AG04449 (cell line): ENCODE results near the gene GPANK1.

Experiments used
- CTCF ChIA-PET: fragments of 350-600 bp; formaldehyde crosslinking; extraction: SDS; loops from one replicate; lab custom pipeline; 2021; ENCODE audit warnings: antibody characterized with exemption; lab: Yijun Ruan, JAX
- POLR2A ChIA-PET: fragments of 400-600, 350-600 bp; formaldehyde crosslinking; extraction: SDS; loops from one replicate; lab custom pipeline; 2020; ENCODE audit warnings: antibody characterized with exemption, inconsistent platforms; lab: Yijun Ruan, JAX
- DNase-seq: peaks from one replicate; pipeline ENCODE4 v3.0.0-alpha.2; 2010; ENCODE audit warnings: low read depth, low spot score
- H3K4me3 ChIP-seq: 2 replicates; pipeline ENCODE4 v1.5.1; 2011; ENCODE audit warnings: low read depth, mild to moderate bottlenecking, control low read depth, low read length
- CTCF ChIP-seq: IDR thresholded peaks from one replicate; pipeline ENCODE4 v1.5.1; 2011; ENCODE audit warnings: mild to moderate bottlenecking, moderate library complexity, low read length, control low read depth, inconsistent platforms; ENCODE audit not compliant: insufficient read depth; ENCODE audit errors: missing control alignments

The GPANK1 gene

DNA sequence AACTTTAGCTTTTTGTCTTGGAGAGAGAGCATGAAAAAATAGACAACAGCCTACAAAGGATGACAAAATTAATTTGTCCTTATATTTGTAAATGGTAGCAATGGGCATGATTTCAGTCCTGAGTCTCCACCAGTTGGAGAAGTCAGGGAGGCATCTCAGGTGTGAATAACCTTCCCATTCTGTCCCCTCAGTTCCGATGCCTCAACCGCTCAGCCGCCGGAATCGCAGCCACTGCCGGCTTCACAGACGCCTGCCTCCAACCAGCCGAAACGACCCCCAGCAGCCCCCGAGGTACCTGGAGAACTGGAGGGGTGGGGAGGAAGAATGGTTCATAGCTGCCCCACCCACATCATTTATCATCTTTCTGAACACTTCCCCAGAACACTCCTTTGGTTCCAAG lies 40.7 kb downstream of the GPANK1 start:
- no peak for TF ChIP-seq CTCF
- CTCF ChIA-PET: interaction anchor here (1.0 kb wide), 1 partner anchor 10 kb away, joined by 3 read pairs; no protein-coding TSS in a partner anchor
- POLR2A ChIA-PET: no interaction called here
- no peak for DNase-seq
- H3K4me3 ChIP-seq: no peak overlapping the region

DNA sequence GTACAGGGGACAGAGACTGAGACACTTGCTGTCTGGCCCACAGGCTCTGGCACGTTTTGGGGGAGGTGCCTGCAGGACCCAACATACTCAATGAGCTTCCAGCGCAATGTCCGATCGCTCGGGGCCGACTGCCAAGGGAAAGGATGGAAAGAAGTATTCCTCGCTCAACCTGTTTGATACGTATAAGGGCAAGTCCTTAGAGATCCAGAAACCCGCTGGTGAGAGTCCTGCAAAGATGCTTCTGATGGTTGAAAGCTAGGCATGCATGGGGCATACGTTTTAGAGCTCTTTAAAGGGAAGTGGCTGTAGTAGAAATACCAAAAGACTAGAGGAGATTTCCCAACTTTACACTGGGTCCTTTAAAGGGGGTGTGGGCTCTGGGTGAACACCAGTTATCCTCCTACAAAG lies 42.1 kb downstream of the GPANK1 start:
- POLR2A ChIA-PET: interaction anchor here (1.4 to 3.1 kb wide), 3 partner anchors 14 to 80 kb away, joined by 3 to 16 read pairs (median 7); no protein-coding TSS in a partner anchor
- TF ChIP-seq CTCF: no peak
- no peak for DNase-seq
- peak overlapping the region; percentile 97 for H3K4me3 ChIP-seq
- CTCF ChIA-PET: interaction anchor here (1.2 to 2.7 kb wide), 2 partner anchors 12 to 76 kb away, joined by 4 to 17 read pairs; partner anchors contain the start of genes ATP6V1G2 and NFKBIL1

- ChIA-PET CTCF (interaction anchor here (1.1 to 2.7 kb wide), 3 partner anchors 12 to 76 kb away, joined by 4 to 17 read pairs (median 4); partner anchors contain the start of genes ATP6V1G2 and NFKBIL1), POLR2A (interaction anchor here (0.6 to 3.1 kb wide), 6 partner anchors 12 to 327 kb away, joined by 3 to 16 read pairs (median 5); partner anchors contain the start of gene C6orf47)
- peak; percentile 4 for DNase-seq
- TF ChIP-seq CTCF: no peak
- H3K4me3 ChIP-seq: peak overlapping the region; percentile 97
Observed at GRCh38 chr6:31621991-31622390, 42.8 kb downstream of the GPANK1 start.

DNA sequence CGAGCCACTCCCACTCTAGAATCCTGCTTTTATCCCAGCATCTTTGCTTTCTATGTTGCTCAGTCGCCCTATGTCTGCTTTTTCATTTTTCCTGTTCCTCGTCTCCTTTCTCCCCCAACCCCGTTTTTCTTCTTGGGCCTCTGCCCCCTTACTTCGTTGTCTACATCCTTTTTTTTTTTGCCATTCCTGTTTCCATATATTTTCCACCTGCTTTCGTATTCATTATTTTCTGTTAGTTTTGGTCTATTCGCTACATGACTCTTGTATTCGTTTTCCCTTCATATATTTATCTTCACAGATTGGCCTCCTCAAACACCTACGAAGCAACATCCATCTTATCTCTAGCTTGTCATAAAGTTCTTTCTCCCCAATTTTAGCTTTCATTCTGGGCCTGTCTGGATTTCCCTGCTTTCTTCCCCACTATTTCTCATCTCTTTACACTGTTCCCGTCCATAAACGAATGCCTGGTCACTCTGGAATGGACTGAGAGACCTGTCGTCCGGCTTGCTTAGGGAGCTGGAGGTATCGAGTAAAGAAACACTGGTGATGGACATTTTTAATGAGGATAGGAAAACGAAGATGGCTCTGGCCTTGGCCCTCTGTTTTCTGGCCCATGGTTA lies 43.4 kb downstream of the GPANK1 start:
- ChIA-PET CTCF (interaction anchor here (1.1 to 2.7 kb wide), 2 partner anchors 41 to 75 kb away, joined by 4 to 17 read pairs; partner anchors contain the start of genes ATP6V1G2 and NFKBIL1), POLR2A (interaction anchor here (0.6 to 3.1 kb wide), 6 partner anchors 13 to 328 kb away, joined by 3 to 16 read pairs (median 5); partner anchors contain the start of gene C6orf47)
- TF ChIP-seq CTCF: no peak
- no peak for DNase-seq
- peak overlapping the region; percentile 97 for H3K4me3 ChIP-seq

DNA sequence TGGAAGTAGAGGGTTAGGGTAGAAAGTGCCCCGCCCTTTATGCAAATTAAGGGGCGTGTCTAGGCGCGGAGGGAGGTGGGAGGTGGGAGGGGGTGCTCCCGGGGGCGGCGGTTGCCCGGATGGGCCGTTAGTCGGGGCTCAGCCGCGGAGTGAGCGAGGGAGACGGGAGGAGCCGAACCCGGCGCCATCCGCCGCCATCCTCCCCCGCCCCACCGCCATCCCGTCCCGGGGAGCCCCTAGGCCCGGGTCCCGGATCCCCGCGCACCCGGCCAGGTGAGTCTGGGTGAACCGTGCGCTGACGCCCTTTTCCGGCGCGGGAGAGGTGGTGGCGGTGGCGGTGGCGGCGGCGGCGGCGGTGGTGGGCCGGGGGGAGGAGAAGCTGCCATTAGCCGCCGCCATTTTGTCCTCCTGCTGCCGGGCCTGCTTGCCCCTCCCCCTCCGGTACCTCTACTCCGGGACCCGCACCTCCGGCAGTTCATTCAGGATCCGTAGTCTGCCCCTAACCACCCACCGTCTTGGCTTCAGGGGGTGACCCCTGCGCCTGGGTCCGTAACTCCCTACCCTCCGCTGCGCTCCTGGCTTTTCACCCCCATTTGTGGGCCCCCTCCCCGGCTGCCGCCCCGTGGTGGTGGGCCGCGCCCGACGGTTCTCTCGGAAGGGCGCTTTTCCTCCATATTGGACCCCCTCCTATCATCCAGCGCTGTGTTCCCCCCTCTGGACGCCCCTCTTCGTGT lies 44.0 kb downstream of the GPANK1 start, which contains the start of gene PRRC2A:
Gene PRRC2A, plus strand, starts transcription at position 130 of the 734 bp plus-strand sequence. CDS start 2,075 bp downstream, outside the sequence.
- ChIA-PET POLR2A (interaction anchor here (1.4 to 3.1 kb wide), 3 partner anchors 18 to 40 kb away, joined by 3 to 16 read pairs (median 4); partner anchors contain the start of genes BAG6 and C6orf47), CTCF (interaction anchor here (1.0 to 2.7 kb wide), 4 partner anchors 19 to 74 kb away, joined by 3 to 17 read pairs (median 4); partner anchors contain the start of genes ATP6V1G2 and NFKBIL1)
- H3K4me3 ChIP-seq: peak within 1 kb of the TSS; percentile 97
- no peak for DNase-seq
- TF ChIP-seq CTCF: no peak
